A549 (cell line): Measurements from ENCODE around the gene ACVRL1. TPM values are rescaled to one million over a fixed set of nuclear protein-coding genes. Genes with fewer than 3 reads are reported as not detected.

ENCODE experiments used
- ATAC-seq, 2 experiments: fragments of 200-7000 bp in 1 of 2; fragments of >200 bp in 1 of 2; cut with Nextera tagmentation in 1 of 2; cut with Tn5 transposase in 1 of 2; 3 replicates each; pipeline versions ENCODE4 v1.8.0 to v1.9.1; 2018 to 2020; ENCODE audit warnings: mild to moderate bottlenecking in 1 of 2, moderate library complexity in 1 of 2
- CTCF ChIA-PET: fragments of 300-600 bp; sonication (Branson Sonifier 250); formaldehyde crosslinking; extraction: SDS; loops from one replicate; lab custom pipeline; 2021; ENCODE audit warnings: antibody characterized with exemption, inconsistent platforms; lab: Yijun Ruan, JAX
- POLR2A ChIA-PET: fragments of 350-600 bp; formaldehyde crosslinking; extraction: SDS; loops from one replicate; lab custom pipeline; 2021; ENCODE audit warnings: antibody characterized with exemption, inconsistent platforms; lab: Yijun Ruan, JAX
- DNase-seq, 2 experiments: peaks; one replicate each; pipeline versions ENCODE4 v3.0.0 to v3.0.0-alpha.2; 2011 to 2016; ENCODE audit warnings: low read depth in 1 of 2, low spot score in 1 of 2
- FAIRE-seq: peaks from 2 replicates; lab custom pipeline; 2011; peaks lifted over from hg19 to GRCh38; lab: Jason Lieb, UNC
- H3K27ac ChIP-seq, 2 experiments: fragments of >200 bp; sonication (Bioruptor Twin); formaldehyde crosslinking; 3 replicates each; pipeline ENCODE4 v1.5.1; 2016 to 2017
- H3K4me1 ChIP-seq: fragments of >200 bp; sonication (Bioruptor Twin); formaldehyde crosslinking; 3 replicates; pipeline ENCODE4 v1.6.1; 2016
- H3K4me2 ChIP-seq: fragments of >200 bp; sonication (Bioruptor Twin); formaldehyde crosslinking; 3 replicates; pipeline ENCODE4 v1.6.1; 2016
- H3K4me3 ChIP-seq: fragments of >200 bp; sonication (Bioruptor Twin); formaldehyde crosslinking; 3 replicates; pipeline ENCODE4 v1.5.1; 2016
- H3K9me3 ChIP-seq: fragments of >200 bp; sonication (Bioruptor Twin); formaldehyde crosslinking; 3 replicates; pipeline ENCODE4 v1.6.1; 2016
- BCL3 ChIP-seq: fragments of >200 bp; sonication (Bioruptor Twin); formaldehyde crosslinking; IDR thresholded peaks from 3 replicates; pipeline ENCODE4 v1.6.1; 2016
- BHLHE40 ChIP-seq: IDR thresholded peaks from 2 replicates; pipeline ENCODE4 v1.6.1; 2012; ENCODE audit warnings: low read depth, low read length, inconsistent platforms
- CBX2 ChIP-seq: fragments of 200-600 bp; sonication (generic); IDR thresholded peaks from 2 replicates; pipeline ENCODE4 v1.6.1; 2016; ENCODE audit warnings: low read depth, mild to moderate bottlenecking, borderline replicate concordance
- CBX8 ChIP-seq: fragments of 200-600 bp; sonication (generic); IDR thresholded peaks from 2 replicates; pipeline ENCODE4 v1.6.1; 2016
- CEBPB ChIP-seq, 2 experiments: fragments of >200 bp in 1 of 2; sonication (Bioruptor Twin) in 1 of 2; formaldehyde crosslinking in 1 of 2; IDR thresholded peaks; 2 replicates each; pipeline ENCODE4 v1.6.1; 2012 to 2016
- CTCF ChIP-seq: fragments of >200 bp; sonication (Bioruptor Twin); formaldehyde crosslinking; IDR thresholded peaks from 3 replicates; pipeline ENCODE4 v1.5.1; 2016
- GATA3 ChIP-seq: IDR thresholded peaks from 2 replicates; pipeline ENCODE4 v1.6.1; 2012; ENCODE audit warnings: borderline replicate concordance
- HDAC2 ChIP-seq: fragments of 200-600 bp; sonication (generic); IDR thresholded peaks from 2 replicates; pipeline ENCODE4 v1.6.1; 2016
- HES2 ChIP-seq: fragments of >200 bp; sonication (Bioruptor Twin); formaldehyde crosslinking; IDR thresholded peaks from 2 replicates; pipeline ENCODE4 v1.6.1; 2016
- HMGXB4 ChIP-seq: fragments of 250-450 bp; sonication (Bioruptor Pico); IDR thresholded peaks from 2 replicates; pipeline ENCODE4 v1.5.0; 2021; ENCODE audit warnings: mild to moderate bottlenecking, moderate library complexity, borderline replicate concordance
- HOXA7 ChIP-seq: fragments of 250-450 bp; sonication (Bioruptor Pico); IDR thresholded peaks from 2 replicates; pipeline ENCODE4 v1.5.0; 2020; ENCODE audit warnings: mild to moderate bottlenecking, moderate library complexity
- HOXB13 ChIP-seq: fragments of 250-450 bp; sonication (Bioruptor Pico); IDR thresholded peaks from 2 replicates; pipeline ENCODE4 v1.5.0; 2020; ENCODE audit warnings: low read depth, mild to moderate bottlenecking, moderate library complexity
- KDM5A ChIP-seq: fragments of 200-600 bp; sonication (generic); IDR thresholded peaks from 2 replicates; pipeline ENCODE4 v1.6.1; 2016; ENCODE audit warnings: antibody characterized with exemption, mild to moderate bottlenecking
- MAFK ChIP-seq: fragments of 450-650 bp; IDR thresholded peaks from 2 replicates; pipeline ENCODE4 v1.6.1; 2014; ENCODE audit not compliant: partially characterized antibody
- MYC ChIP-seq: IDR thresholded peaks from 2 replicates; pipeline ENCODE4 v1.6.1; 2012; ENCODE audit warnings: mild to moderate bottlenecking, inconsistent platforms, low read length, improper control_type of control experiment, borderline replicate concordance
- NPAS2 ChIP-seq: fragments of 250-450 bp; sonication (Bioruptor Pico); IDR thresholded peaks from 2 replicates; pipeline ENCODE4 v1.8.0; 2022; ENCODE audit warnings: mild to moderate bottlenecking, moderate library complexity, borderline replicate concordance
- POLR2AphosphoS2 ChIP-seq: conservative IDR thresholded peaks from 2 replicates; pipeline ENCODE4 v1.6.1; 2012; ENCODE audit warnings: low read length, improper control_type of control experiment, inconsistent platforms
- RARB ChIP-seq: fragments of 250-450 bp; sonication (Bioruptor Pico); IDR thresholded peaks from 2 replicates; pipeline ENCODE4 v1.8.0; 2021; ENCODE audit warnings: mild to moderate bottlenecking, moderate library complexity
- REST ChIP-seq: fragments of 200-600 bp; sonication (generic); IDR thresholded peaks from 2 replicates; pipeline ENCODE4 v1.6.1; 2016; ENCODE audit warnings: antibody characterized with exemption, mild to moderate bottlenecking, moderate library complexity
- RNF2 ChIP-seq: fragments of 200-600 bp; sonication (generic); IDR thresholded peaks from 2 replicates; pipeline ENCODE4 v1.6.1; 2016; ENCODE audit warnings: low read depth, mild to moderate bottlenecking, antibody characterized with exemption, moderate library complexity, borderline replicate concordance
- TFCP2L1 ChIP-seq: fragments of 250-450 bp; sonication (Bioruptor Pico); IDR thresholded peaks from 2 replicates; pipeline ENCODE4 v1.5.0; 2021; ENCODE audit warnings: mild to moderate bottlenecking
- USF2 ChIP-seq: fragments of 450-650 bp; IDR thresholded peaks from 2 replicates; pipeline ENCODE4 v1.6.1; 2014; ENCODE audit warnings: antibody characterized with exemption
- ZSCAN20 ChIP-seq: fragments of 250-450 bp; sonication (Bioruptor Pico); IDR thresholded peaks from 2 replicates; pipeline ENCODE4 v1.8.0; 2022; ENCODE audit warnings: mild to moderate bottlenecking, moderate library complexity
- WGBS: methylation state at CpG from one replicate; pipeline ENCODE4 v1.1.6; 2017; ENCODE audit errors: missing lambda C conversion rate; 5-methylcytosine and 5-hydroxymethylcytosine counted together
- polyA plus RNA-seq, 4 experiments: library from polyadenylated mRNA; depleted of rRNA in 3 of 4; stranded (reverse); fragments of >200 nt; fragmentation: RNase III in 1 of 4; extraction: RNeasy Plus Mini Kit Qiagen cat#74134 plus additional on column Dnase treatment in 1 of 4; gene quantifications; 2 replicates in 3 of 4; 3 replicates in 1 of 4; pipeline ENCODE4 v1.2.3, GENCODE V29; 2011 to 2017

ACVRL1 gene
- polyA plus RNA-seq, 2 of the 4 experiments (the other 2 are of a cell fraction): 0.03 TPM; not detected in 1

GRCh38 chr12:51959921-51960320 is 52.6 kb downstream of the ACVRL1 start:
- 0 out of 3 replicates have a peak, but pooled peaks cover 2% of the 10 kb centered on the region for H3K9me3 ChIP-seq
- ChIA-PET CTCF (interaction anchor here (0.6 to 2.2 kb wide), 2 partner anchors 11 to 157 kb away, joined by 3 to 6 read pairs; no protein-coding TSS in a partner anchor), POLR2A (no interaction called here)
- H3K4me1 ChIP-seq: peaks cover 17% of the 10 kb centered on the region
- TF ChIP-seq ZSCAN20 (CRISPR knock-in tag) (no peak), HES2 (no peak), CTCF (no peak), HOXB13 (CRISPR knock-in tag) (no peak), BHLHE40 (no peak), HOXA7 (no peak), MYC (no peak), REST (no peak), USF2 (no peak), CEBPB (IDR thresholded peaks at IDR 0.05) (no peak), CBX8 (no peak), TFCP2L1 (CRISPR knock-in tag) (no peak), RNF2 (no peak), HDAC2 (no peak), MAFK (no peak), GATA3 (no peak), RARB (CRISPR knock-in tag) (no peak), POLR2AphosphoS2 (no peak), NPAS2 (CRISPR knock-in tag) (no peak)
- ATAC-seq: no peak
- DNase-seq: no peak
- no peak overlapping the region for H3K4me2 ChIP-seq
- FAIRE-seq: no peak
- H3K4me3 ChIP-seq: no peak overlapping the region
- H3K27ac ChIP-seq: no peak overlapping the region
- WGBS: 89% methylated on average over 4 of the region's 4 CpGs

GRCh38 chr12:51960488-51960887 is 53.2 kb downstream of the ACVRL1 start:
- peaks cover 11% of the 10 kb centered on the region for H3K4me1 ChIP-seq
- FAIRE-seq (no peak), DNase-seq (no peak), ATAC-seq (no peak)
- no peak overlapping the region for H3K4me3 ChIP-seq
- H3K4me2 ChIP-seq: no peak overlapping the region
- H3K9me3 ChIP-seq: 0 out of 3 replicates have a peak, but pooled peaks cover 2% of the 10 kb centered on the region
- CTCF ChIA-PET: interaction anchor here (1.2 kb wide), 1 partner anchor 36 kb away, joined by 3 read pairs; no protein-coding TSS in a partner anchor
- WGBS: 91% methylated on average over 1 of the region's 1 CpG
- no peak for TF ChIP-seq BCL3
- TF ChIP-seq KDM5A: no peak
- TF ChIP-seq ZSCAN20 (CRISPR knock-in tag): no peak
- no peak for TF ChIP-seq CBX2
- TF ChIP-seq HMGXB4: no peak
- H3K27ac ChIP-seq: no peak overlapping the region
- POLR2A ChIA-PET: no interaction called here
